BJ (cell line): ENCODE results near the gene SLC4A2. TPM values are rescaled to one million over a fixed set of nuclear protein-coding genes. Genes with fewer than 3 reads are reported as not detected.

Experiments used
- CTCF ChIA-PET: fragments of 350-600 bp; formaldehyde crosslinking; extraction: SDS; loops from one replicate; lab custom pipeline; 2021; ENCODE audit warnings: antibody characterized with exemption, inconsistent platforms; lab: Yijun Ruan, JAX
- POLR2A ChIA-PET: fragments of 300-600 bp; sonication (Branson Sonifier 250); formaldehyde crosslinking; extraction: SDS; loops from one replicate; lab custom pipeline; 2021; ENCODE audit warnings: antibody characterized with exemption; lab: Charles Lee
- DNase-seq: peaks from one replicate; pipeline ENCODE4 v3.0.0-alpha.2; 2011; ENCODE audit warnings: low read depth
- H3K27me3 ChIP-seq: 2 replicates; pipeline ENCODE4 v1.6.0; 2011; ENCODE audit warnings: low read length; ENCODE audit not compliant: control insufficient read depth, insufficient read depth
- H3K36me3 ChIP-seq: 2 replicates; pipeline ENCODE4 v1.5.1; 2011; ENCODE audit warnings: low read length; ENCODE audit not compliant: control insufficient read depth, insufficient read depth
- H3K4me3 ChIP-seq: 2 replicates; pipeline ENCODE4 v1.5.1; 2011; ENCODE audit warnings: low read depth, mild to moderate bottlenecking, control low read depth, low read length
- CTCF ChIP-seq: IDR thresholded peaks from 2 replicates; pipeline ENCODE4 v1.5.1; 2011; ENCODE audit warnings: low read depth, mild to moderate bottlenecking, control low read depth, inconsistent platforms, low read length, moderate library complexity; ENCODE audit not compliant: insufficient read depth
- polyA plus RNA-seq: library from polyadenylated mRNA; depleted of rRNA; stranded (reverse); fragments of >200 nt; gene quantifications from 2 replicates; pipeline ENCODE4 v1.2.3, GENCODE V29; 2011

SLC4A2 gene
- polyA plus RNA-seq, 1 experiment, result 86.1 TPM

GRCh38 chr7:151119055-151119415 is 59.6 kb downstream of the SLC4A2 start:
- no peak for TF ChIP-seq CTCF
- Histone ChIP-seq H3K27me3 (no peaks in the 10 kb centered on the region), H3K36me3 (peaks cover 47% of the 10 kb centered on the region), H3K4me3 (no peak overlapping the region)
- CTCF ChIA-PET, result interaction anchor here (1.4 to 2.3 kb wide), 2 partner anchors 8 to 101 kb away, joined by 4 to 9 read pairs; no protein-coding TSS in a partner anchor
- POLR2A ChIA-PET, result no interaction called here
- DNase-seq, result no peak

GRCh38 chr7:151119902-151120301 is 60.5 kb downstream of the SLC4A2 start:
- Histone ChIP-seq H3K4me3 (no peak overlapping the region), H3K27me3 (no peaks in the 10 kb centered on the region), H3K36me3 (peaks cover 52% of the 10 kb centered on the region)
- ChIA-PET POLR2A (no interaction called here), CTCF (interaction anchor here (0.6 to 2.3 kb wide), 5 partner anchors 9 to 1407 kb away, joined by 3 to 9 read pairs (median 3); no protein-coding TSS in a partner anchor)
- no peak for DNase-seq
- no peak for TF ChIP-seq CTCF

GRCh38 chr7:151120896-151121295 is 61.5 kb downstream of the SLC4A2 start:
- Histone ChIP-seq H3K4me3 (no peak overlapping the region), H3K27me3 (no peaks in the 10 kb centered on the region), H3K36me3 (peaks cover 53% of the 10 kb centered on the region)
- POLR2A ChIA-PET, result no interaction called here
- no peak for DNase-seq
- no peak for TF ChIP-seq CTCF
- CTCF ChIA-PET, result interaction anchor here (0.6 to 2.3 kb wide), 4 partner anchors 10 to 110 kb away, joined by 3 to 9 read pairs (median 3); no protein-coding TSS in a partner anchor

GRCh38 chr7:151121380-151122170 is 62.2 kb downstream of the SLC4A2 start:
- ChIA-PET POLR2A (no interaction called here), CTCF (interaction anchor here (0.6 kb wide), 1 partner anchor 101 kb away, joined by 3 read pairs; no protein-coding TSS in a partner anchor)
- Histone ChIP-seq H3K27me3 (no peaks in the 10 kb centered on the region), H3K4me3 (no peak overlapping the region), H3K36me3 (peaks cover 53% of the 10 kb centered on the region)
- DNase-seq, result no peak
- no peak for TF ChIP-seq CTCF

GRCh38 chr7:151122276-151122675 is 62.9 kb downstream of the SLC4A2 start:
- no peaks in the 10 kb centered on the region for H3K27me3 ChIP-seq
- TF ChIP-seq CTCF, result no peak
- DNase-seq, result no peak
- peaks cover 55% of the 10 kb centered on the region for H3K36me3 ChIP-seq
- POLR2A ChIA-PET, result no interaction called here
- CTCF ChIA-PET, result interaction anchor here (3.4 to 4.4 kb wide), 2 partner anchors 8 to 13 kb away, joined by 16 to 36 read pairs; no protein-coding TSS in a partner anchor
- H3K4me3 ChIP-seq, result no peak overlapping the region
